Hepatocyte (in vitro differentiated cells): Measurements from ENCODE around the gene ZFPL1.

Source experiments
- CTCF ChIP-seq: fragments of 200-600 bp; sonication (generic); IDR thresholded peaks from 2 replicates; pipeline ENCODE4 v1.5.1; 2016; ENCODE audit warnings: antibody characterized with exemption, mild to moderate bottlenecking; ENCODE audit not compliant: poor library complexity
- EZH2 ChIP-seq: fragments of 200-600 bp; sonication (generic); IDR thresholded peaks from 2 replicates; pipeline ENCODE4 v1.6.1; 2016; ENCODE audit warnings: antibody characterized with exemption, mild to moderate bottlenecking, borderline replicate concordance

- TF ChIP-seq CTCF = no peak
- no peak for TF ChIP-seq EZH2
These were observed 18.4 kb downstream of the ZFPL1 start for GRCh38 chr11:65102142-65103095.
